Measurements from ENCODE around the gene ZNF77.
"Not testable (repeated sequence)": the region's sequence is repeated elsewhere in the genome, so short reads cannot be mapped to it uniquely, and the experiment has no call there.

ZNF77 gene

DNA sequence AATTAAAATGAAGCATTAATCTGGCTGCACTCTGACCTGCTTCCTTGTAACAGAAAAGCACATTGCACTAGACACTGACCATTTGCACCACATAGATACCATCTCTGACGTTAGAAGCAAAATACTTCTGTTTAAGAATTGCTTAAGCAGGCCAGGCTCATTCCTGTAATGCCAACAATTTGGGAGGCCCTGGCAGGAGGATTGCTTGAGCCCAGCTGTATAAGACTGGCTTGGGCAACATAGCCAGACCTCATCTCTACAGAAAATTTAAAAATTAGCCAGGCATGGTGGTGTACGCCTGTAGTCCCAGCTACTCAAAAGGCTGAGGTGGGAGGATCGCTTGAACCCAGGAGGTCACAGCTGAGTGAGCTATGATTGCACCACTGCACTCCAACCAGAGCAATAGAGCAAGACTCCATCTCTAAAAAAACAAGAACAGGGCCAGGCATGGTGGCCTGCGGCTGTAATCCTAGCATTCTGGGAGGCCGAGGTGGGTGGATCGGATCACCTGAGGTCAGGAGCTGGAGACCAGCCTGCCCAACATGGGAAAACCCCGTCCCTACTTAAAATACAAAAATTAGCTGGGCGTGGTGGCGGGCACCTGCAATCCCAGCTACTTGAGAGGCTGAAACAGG is 25.5 kb upstream of the ZNF77 start:
- no peak for DNase-seq (ENCODE audit: low read depth in 2 of 2)

DNA sequence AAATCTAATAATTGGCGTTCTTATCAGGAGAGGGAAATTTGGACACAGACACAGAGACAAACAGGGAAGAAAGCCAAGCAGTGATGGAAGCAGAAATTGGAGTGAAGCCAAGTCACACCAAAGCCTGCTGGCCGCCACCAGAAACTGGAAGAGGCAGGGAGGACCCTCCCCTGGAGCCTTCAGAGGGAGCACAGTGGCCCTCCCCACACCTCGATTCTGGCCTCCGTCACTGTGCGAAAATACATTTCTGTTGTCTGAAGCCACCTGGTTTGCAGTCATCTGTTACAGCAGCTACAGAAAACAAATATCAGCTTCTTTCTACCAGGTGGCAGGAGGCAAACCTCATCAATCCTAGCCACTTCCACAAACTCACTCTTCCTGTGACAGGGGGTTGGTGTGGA is 24.3 kb upstream of the ZNF77 start:
- no peak for DNase-seq (ENCODE audit: low read depth in 2 of 2)

DNA sequence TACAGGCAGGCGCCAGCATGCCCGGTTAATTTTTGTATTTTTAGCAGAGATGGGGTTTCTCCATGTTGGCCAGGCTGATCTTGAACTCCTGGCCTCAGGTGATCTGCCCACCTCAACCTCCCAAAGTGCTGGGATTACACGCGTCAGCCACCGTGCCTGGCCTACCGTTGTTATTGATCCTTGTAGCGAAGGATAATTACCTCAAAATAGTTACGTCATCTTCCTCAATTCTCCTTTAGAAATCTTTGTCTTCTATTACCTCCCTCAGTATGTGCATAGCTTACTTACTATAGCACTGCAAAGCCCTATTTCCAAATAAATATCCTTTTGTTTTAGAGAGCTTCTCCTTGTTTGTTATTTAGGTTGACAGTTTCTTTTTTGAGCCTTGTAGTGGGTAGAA is 23.2 kb upstream of the ZNF77 start:
- DNase-seq (ENCODE audit: low read depth in 2 of 2): no peak

GRCh38 chr19:2964874-2965273 is 20.1 kb upstream of the ZNF77 start:
- DNase-seq (ENCODE audit: low read depth in 2 of 2): no peak

DNA sequence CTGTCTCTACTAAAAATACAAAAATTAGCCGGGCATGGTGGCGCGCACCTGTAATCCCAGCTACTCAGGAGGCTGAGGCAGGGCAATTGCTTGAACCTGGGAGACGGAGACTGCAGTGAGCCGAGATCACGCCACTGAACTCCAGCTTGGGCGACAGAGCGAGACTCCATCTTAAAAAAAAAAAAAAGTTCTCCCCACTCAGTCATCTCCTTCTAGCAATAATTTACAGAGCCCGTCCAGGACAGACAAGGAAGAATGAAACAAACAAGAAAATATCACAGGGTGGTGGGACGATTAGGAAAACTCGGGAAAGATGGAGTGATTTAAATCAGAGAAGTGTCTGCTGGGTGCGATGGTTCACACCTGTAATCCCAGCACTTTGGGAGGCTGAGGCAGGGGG is 18.9 kb upstream of the ZNF77 start:
- DNase-seq (ENCODE audit: low read depth in 2 of 2): not testable (repeated sequence)

- DNase-seq (ENCODE audit: low read depth in 2 of 2): no peak
Observed at GRCh38 chr19:2963122-2963521, 18.4 kb upstream of the ZNF77 start.

GRCh38 chr19:2962018-2962670 is 17.4 kb upstream of the ZNF77 start:
- DNase-seq (ENCODE audit: low read depth in 2 of 2): peak in 1 of 2 donors; percentile 15

GRCh38 chr19:2960120-2960519 is 15.3 kb upstream of the ZNF77 start:
- no peak for DNase-seq (ENCODE audit: low read depth in 2 of 2)

- no peak for DNase-seq (ENCODE audit: low read depth in 2 of 2)
Observed at GRCh38 chr19:2957160-2957559, 12.4 kb upstream of the ZNF77 start.

DNA sequence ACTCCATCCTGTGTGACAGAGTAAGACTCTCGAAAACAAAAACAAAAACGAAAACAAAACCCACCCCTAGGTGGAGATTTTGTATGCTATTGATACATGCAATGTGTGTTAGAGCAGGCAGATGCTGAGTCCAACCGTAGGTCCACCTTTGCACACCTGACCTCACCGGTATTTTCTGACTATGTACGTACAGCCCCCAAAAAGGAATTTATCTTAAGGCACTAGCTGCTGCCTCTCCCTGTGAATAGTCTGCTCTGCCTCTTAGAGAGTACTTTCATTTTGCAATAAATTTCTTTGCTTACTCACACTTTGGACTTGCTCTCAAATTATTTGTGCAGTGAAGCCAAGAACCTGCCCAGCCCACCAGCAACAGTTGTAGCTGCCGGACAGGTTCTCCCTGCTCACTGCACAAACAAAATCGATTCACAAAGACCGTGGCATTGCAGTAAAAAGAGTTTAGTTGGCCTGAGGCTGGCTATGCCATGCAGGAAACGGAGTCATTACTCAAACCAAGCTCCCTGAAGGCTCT is 8.2 kb upstream of the ZNF77 start:
- DNase-seq (ENCODE audit: low read depth in 2 of 2): no peak

- peak; percentile 98 to 100 for DNase-seq (ENCODE audit: low read depth in 2 of 2)
Observed at GRCh38 chr19:2950286-2951124, 5.7 kb upstream of the ZNF77 start.

DNA sequence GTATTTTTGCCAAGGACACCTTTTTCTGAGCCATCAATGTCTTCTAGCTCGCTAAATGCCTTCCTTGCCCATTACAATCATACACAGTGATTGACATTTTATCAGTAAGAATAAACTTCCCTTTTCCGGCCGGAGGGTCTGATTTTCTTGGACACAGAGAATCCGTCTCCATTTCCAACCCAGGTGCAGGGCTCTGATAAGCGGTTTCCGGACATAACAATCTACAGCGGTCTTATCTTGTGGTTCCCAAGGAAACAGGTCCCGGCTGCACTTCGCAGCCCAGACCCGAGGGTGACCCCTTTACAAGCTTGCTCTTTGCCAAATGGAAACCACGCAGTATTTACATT is 5.1 kb upstream of the ZNF77 start:
- no peak for DNase-seq (ENCODE audit: low read depth in 2 of 2)

GRCh38 chr19:2945575-2946184 is 909 bp upstream of the ZNF77 start:
- no peak for DNase-seq (ENCODE audit: low read depth in 2 of 2)

DNA sequence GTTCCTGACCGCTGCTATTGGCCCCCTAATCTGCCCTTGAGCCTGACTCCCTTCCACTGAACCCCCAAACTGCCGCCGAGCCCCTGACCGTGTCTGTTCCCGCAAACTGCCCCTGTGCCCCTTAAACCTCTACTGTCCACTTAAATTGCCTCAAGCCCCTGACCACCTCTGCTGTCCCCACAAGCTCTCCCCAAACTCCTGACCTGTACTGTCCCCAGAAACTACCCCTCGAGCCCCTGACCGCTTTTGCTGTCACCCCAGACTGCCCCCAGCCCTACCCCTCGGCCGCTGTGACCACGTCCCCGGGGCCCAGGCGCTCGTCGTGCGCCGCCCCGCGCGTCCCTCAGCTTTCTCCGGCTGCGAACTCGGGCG is 382 bp downstream of the ZNF77 start:
- DNase-seq (ENCODE audit: low read depth in 2 of 2): peak in 1 of 2 donors; percentile 13

GRCh38 chr19:2942928-2943640 is 1.7 kb downstream of the ZNF77 start:
- DNase-seq (ENCODE audit: low read depth in 2 of 2): no peak

DNA sequence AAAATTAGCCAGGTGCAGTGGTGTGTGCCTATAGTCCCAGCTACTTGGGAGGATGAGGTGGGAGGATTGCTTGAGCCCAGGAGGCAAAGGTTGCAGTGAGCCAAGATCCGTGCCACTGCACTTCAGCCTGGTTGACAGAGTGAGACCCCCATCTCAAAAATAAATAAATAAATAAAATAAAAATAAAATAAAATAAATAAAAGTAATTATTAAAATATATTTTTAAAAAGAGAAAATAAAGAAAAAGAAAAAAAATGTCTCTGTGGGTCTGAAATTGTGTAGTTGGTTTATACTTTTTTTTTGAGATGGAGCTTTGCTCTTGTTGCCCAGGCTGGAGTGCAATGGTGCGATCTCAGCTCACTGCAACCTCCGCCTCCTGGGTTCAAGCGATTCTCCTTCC is 8.9 kb downstream of the ZNF77 start:
- not testable (repeated sequence) for DNase-seq (ENCODE audit: low read depth in 2 of 2)

DNA sequence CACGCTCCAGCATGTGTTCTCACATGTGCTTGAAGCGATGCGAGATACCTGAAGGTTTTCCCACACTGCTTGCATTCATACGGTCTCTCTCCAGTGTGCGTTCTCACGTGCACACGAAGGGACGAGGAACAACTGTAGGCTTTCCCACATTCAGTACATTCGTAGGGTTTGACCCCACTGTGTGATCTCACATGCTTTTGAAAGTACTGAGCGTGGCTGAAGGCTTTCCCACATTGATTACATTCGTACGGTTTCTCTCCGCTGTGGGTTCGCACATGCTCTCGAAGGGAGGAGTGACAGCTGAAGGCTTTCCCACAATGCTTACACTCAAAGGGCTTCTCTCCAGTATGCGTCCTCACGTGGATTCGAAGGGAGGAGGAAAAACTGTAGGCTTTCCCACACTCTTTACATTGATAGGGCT is 11.3 kb downstream of the ZNF77 start:
- DNase-seq (ENCODE audit: low read depth in 2 of 2): no peak

- DNase-seq (ENCODE audit: low read depth in 2 of 2): no peak
Observed at GRCh38 chr19:2927032-2927430, 17.7 kb downstream of the ZNF77 start.

GRCh38 chr19:2926341-2927031 is 18.3 kb downstream of the ZNF77 start:
- DNase-seq (ENCODE audit: low read depth in 2 of 2): no peak

DNA sequence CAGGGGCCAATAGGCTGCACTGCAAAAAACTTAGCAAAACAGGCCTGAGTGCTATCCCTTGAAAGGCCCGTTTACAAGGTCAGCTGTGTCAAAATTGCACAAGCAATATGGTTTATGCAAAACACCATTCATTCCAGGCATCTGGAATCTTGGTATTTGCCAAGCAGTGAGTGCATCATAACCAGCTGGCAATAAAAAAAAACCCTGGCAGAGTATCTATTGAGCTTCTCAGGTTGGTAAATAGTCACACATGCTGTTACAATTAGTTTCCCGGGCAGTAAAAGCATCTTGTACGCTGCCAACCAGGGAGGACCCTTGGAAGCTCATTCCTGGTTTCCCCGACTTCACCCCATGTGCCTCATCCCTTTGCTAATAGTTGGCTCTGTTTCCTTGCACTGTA is 21.3 kb downstream of the ZNF77 start:
- no peak for DNase-seq (ENCODE audit: low read depth in 2 of 2)

DNA sequence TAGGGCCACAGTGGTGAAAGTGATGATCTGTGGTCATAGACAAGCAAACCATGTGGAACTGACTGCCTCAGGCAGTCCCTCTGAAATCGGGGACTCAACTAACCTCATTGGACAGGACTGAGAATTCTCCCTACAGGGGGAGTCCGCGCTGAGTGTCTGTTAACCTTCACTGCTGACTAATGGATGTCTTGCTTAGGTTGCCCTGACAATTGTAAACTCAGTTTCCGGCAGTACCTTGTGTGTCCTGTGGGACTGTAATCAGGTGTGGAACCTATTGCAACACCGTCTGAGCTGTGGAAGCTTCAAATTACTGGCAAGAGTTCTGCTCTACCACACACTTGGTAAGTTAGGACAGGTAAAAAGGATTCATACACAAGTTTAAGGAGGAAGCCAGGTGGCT is 21.8 kb downstream of the ZNF77 start:
- no peak for DNase-seq (ENCODE audit: low read depth in 2 of 2)
